GM18517 (cell line): ENCODE results near the gene LIPG.
"Not testable (repeated sequence)": the region's sequence is repeated elsewhere in the genome, so short reads cannot be mapped to it uniquely, and the experiment has no call there.

Source experiments
- ATAC-seq: cut with Tn5 transposase; IDR thresholded peaks from one replicate; pipeline ENCODE4 v1.9.1; 2021; ENCODE audit warnings: mild to moderate bottlenecking, moderate library complexity; ENCODE audit not compliant: unreplicated experiment

Gene LIPG

DNA sequence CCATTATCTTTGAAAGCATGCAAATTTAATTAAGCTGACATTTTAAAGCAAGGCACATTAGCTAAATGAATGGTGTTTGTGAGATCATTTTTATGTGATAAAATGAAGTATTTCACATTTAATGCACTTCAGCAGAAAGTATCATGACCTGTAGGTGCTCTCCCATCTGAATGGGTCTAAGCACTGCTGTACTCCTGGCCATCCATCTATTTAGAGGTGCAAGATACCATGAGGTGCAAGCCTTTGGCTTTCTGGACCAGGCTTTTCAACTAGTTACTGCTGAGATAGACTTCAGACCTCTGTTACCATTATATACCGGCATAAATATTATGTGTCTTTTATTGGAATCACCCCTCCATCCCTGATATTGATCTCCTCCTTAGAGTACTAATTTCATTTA, 15.6 kb upstream of the LIPG start:
- ATAC-seq = no peak

DNA sequence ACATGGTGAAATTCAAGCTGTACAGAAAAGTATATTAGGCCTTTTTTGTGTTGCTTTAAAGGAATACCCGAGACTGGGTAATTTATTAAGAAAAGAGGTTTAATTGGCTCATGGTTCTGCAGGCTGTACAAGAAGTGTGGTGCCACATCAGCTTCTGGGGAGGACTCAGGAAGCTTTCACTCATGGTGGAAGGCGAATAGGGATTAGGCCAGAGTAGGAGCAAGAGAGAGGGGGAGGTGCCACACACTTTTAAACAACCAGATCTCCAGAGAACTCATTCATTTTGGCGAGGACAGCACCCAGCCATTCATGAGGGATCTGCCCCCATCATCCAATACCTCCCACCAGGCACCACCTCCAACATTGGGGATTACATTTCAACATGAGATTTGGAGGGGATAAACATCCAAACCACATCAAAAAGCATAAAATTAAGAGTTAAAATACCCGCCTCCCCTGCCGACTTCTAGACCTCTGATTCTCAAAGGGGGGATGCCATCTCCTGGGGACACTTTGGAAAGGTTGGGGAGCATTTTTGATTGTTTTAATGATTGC, 15.1 kb upstream of the LIPG start:
- ATAC-seq = no peak

DNA sequence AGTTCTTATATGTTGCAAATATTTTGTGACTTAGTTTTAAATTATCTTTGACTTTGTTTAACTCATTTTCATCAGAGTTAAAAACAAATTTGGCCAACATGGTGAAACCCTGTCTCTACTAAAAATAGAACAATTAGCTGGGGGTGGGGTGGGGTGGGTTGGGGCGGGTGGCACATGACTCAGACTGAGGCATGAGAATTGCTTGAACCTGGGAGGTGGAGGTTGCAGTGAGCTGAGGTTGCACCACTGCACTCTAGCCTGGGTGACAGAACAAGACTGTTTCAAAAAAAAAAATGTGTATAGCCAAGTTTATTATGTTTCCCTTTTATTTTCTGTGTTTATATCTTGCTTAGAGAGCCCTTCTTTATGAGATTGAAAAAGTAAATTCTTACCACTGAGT, 14.2 kb upstream of the LIPG start:
- ATAC-seq = no peak

- ATAC-seq = no peak
These were observed 13.6 kb upstream of the LIPG start for GRCh38 chr18:49548229-49548636.

DNA sequence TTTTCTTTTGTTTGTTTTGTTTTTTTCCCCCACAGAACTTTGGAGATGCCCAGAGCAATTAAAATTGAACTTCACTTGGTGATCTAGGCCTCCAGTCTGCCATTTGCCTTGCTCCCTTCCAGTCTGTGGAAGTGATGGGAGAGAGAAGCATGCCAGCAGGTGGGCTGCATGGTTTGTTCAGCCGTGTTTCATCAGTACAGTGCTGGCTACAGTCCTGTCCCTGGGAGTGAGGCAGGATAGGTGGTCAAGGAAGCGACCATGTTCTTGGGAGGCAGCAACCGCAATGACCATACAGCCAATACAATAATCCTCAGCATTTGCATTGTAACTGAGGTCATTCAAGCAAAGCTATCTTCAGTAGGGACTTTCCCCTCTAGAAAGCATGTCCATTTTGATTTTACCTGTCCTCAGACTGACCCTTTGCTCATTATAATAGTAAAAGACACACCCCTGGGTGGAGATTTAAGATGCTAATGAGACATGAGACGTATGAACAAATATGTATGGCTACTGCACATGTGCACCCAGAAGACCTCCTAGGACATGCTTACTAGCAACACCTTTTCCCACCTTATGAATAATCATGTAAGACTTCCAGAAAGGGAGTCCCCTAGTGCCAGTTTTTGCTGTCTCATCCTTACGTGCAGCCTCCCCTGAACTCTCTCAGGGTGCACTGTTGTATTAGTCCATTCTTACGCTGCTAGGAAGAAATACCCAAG, 11.1 kb upstream of the LIPG start:
- no peak for ATAC-seq

- ATAC-seq = no peak
These were observed 8.9 kb upstream of the LIPG start for GRCh38 chr18:49553003-49553402.

DNA sequence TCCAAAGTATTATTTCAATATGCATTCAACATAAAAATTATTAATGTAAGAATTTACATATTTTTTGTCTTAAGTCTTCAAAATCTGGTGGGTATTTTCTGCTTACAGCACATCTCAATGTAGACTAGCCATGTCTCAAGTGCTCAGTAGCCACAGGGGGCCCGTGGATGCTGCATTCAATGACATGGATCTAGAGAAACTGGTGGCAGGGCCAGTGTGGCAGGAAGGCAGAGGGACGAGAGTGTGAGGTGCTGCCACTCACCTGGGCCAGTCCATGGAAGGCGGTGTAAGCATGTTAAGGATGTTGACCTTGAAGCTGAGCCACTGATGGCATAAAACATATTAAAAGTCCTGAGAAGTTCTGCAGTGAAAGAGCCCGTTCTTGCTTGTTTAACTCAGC, 6.2 kb upstream of the LIPG start:
- ATAC-seq = no peak

GRCh38 chr18:49558356-49558755, 3.5 kb upstream of the LIPG start:
- no peak for ATAC-seq

DNA sequence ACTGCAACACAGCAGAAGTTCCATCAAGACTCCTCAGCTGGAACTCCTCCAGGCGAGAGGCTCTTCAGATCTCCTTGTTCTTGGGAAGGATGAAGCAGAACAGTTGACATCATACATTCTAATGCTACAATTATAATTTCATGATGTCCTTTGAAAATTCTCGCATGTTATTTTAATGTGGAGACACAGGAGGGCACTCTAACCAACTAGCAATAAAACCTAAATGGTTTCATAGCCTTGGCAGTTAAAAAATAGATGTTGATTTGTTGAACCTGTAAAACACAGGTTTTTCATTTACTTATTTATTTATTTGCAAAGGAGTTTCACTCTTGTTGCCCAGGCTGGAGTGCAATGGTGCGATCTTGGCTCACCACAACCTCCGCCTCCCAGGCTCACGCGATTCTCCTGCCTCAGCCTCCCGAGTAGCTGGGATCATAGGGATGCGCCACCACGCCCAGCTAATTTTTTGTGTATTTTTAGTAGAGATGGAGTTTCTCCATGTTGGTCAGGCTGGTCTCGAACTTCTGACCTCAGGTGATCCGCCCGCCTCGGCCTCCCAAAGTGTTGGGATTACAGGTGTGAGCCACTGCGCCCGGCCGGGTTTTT, 2.4 kb upstream of the LIPG start:
- not testable (repeated sequence) for ATAC-seq

DNA sequence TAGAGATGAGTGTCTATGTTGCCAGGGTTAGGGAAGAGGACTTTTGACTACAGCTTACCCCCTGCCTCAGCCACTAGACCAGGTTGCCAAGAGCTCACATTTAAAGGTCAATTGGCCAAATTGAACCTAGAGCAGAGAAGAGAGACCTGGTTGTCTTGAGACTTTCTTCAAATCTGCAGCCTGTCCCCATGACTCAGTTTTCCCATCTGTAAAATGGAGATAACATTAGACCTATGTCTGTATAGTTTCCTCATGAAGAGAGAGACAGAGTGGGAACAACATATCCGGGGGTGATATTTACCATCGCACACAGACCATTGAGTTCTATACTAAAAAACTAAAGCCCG, 1.6 kb upstream of the LIPG start:
- ATAC-seq = no peak

GRCh38 chr18:49560624-49561288, 1.1 kb upstream of the LIPG start:
- no peak for ATAC-seq

DNA sequence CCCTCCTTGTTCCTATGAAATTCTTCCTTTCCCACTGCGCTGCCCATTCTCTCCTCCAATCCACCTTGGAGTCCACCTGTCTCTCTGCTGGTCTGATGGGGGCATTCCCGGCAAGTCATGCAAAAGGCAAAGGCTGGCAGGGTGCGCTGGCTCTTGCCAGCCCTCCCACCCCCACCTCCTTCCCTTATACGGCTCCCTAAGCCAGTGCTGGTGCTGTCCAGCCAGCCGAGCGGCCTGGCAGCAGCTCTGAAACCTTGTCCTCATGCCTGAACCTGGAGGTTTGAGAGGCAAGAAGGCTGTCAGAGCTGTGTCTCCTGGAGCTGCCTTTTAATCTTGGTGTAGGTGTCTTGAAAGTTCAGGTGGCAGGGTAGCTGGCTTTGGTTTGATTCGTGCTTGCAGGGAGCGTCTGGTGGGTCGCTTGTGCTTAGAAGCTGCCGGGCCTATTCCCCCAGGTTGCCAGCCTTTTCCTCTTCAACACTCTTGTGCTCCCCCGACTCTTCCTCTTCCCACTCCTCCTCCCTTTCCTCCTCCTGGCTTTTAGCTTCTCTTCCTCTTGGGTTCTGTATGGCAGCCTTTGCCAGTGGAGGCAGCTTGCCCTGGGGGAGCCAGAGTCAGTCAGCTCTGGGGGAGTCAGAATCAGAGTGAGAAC, 748 bp downstream of the LIPG start:
- no peak for ATAC-seq

DNA sequence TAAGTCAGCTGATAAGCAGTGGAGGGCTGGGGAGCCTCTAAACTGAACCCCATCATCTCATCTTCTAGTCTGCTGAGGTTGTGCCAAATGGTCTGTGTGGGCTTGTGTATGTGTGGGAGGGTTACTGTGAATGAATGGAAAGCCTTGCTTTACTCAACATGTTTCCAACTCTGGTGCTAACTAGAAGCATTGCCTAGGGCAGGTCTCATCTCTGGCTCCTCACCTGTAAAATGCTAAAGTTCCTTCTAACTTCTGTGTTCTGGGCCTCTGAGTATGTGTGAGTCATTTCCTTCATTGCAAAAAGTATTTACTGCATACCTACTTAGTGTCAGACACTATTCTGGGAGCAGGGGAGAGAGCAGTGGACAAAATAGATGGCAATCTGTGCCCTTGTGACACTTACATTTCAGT, 1.3 kb downstream of the LIPG start:
- no peak for ATAC-seq

GRCh38 chr18:49563701-49564517, 2.1 kb downstream of the LIPG start:
- ATAC-seq = no peak

DNA sequence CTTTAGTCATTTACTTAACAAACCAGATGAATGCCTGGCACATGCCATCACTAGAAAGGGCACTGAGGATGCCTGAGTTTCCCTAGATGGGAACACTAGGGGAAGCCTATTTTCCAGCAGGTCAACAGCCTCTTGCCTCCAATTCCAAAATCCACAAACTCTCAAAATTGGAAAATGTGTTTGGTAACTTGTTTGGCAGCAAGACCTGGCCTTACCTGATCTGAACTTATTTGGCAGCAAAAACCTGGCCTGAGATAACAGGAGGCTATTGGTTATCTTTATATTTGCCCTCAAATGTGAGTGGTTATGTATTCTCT, 2.6 kb downstream of the LIPG start:
- no peak for ATAC-seq

DNA sequence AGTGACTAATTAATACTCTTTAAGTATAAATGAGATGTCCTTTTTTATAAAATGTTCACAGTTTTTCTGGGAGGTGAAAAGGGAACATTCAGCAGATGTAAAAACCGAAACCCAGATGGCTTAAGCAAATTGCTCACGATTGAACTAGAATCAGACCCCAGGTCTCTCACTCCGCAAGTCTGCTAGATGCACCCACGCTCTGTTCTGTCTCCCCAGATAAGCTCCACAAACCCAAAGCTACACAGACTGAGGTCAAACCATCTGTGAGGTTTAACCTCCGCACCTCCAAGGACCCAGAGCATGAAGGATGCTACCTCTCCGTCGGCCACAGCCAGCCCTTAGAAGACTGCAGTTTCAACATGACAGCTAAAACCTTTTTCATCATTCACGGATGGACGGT, 3.2 kb downstream of the LIPG start:
- no peak for ATAC-seq

GRCh38 chr18:49565612-49566011, 3.8 kb downstream of the LIPG start:
- ATAC-seq = no peak

DNA sequence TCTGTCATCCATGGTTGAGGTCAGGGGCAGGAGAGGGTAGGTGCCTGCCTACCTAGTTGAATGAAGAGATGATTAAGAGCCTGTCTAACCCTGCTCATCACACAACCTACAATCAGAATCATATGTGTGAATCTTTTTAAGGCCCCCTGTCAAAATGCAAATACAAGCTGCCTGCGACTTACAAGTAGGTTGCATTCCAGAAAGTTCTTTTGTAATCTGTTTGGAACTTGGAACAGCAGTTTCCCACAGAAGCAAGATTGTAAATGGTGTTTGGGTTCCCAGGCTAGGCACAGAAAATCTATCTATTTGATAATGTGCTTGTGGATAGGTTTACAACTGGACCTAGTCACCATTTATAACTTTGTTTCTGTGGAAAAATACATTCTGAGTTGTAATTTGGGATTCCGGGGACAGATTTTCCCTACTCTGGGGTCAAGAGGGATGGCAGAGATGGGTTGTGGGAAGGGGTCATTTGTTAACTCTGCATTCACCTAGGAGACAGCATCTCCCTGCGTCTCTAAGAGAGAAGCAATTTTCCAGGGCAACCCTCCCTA, 4.4 kb downstream of the LIPG start:
- no peak for ATAC-seq

- no peak for ATAC-seq
These were observed 5.1 kb downstream of the LIPG start for GRCh38 chr18:49566985-49567384.

DNA sequence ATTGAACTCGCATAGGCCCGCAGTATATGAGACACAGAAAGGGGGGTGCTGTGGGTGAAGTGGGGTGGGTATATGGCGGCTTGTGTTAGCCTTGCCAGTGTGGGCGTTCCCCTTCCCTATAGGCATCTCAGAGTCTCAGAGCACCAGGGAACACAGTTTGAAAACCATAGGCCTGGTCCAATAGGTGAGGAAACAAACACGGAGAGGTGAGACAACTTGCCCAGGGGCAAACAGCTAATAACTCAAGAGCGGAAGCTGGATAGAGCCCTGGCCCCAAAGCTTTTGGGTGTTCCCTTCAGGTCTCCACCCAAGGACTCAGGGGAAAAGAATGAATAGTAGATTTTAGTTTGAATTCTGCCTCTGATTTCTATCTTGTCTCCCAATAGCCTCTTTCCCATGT, 7.9 kb downstream of the LIPG start:
- ATAC-seq = no peak

- no peak for ATAC-seq
These were observed 9.0 kb downstream of the LIPG start for GRCh38 chr18:49570836-49571235.
